ENCODE measurements around the gene TSPAN31. TPM values are rescaled to one million over a fixed set of nuclear protein-coding genes. Genes with fewer than 3 reads are reported as not detected.
"Not testable (repeated sequence)": the region's sequence is repeated elsewhere in the genome, so short reads cannot be mapped to it uniquely, and the experiment has no call there.

The TSPAN31 gene
- total RNA-seq, 1 donor, result 7.9 TPM

- Histone ChIP-seq H3K4me1 (ENCODE audit: insufficient read depth, low read length) (peaks cover 4% of the 10 kb centered on the region), H3K27me3 (ENCODE audit: insufficient read depth, low read length) (no peaks in the 10 kb centered on the region), H3K9me3 (ENCODE audit: low read depth, low read length) (no peaks in the 10 kb centered on the region), H3K4me3 (ENCODE audit: low read length) (no peak overlapping the region)
These were observed 26.0 kb upstream of the TSPAN31 start for GRCh38 chr12:57718641-57719528.

DNA sequence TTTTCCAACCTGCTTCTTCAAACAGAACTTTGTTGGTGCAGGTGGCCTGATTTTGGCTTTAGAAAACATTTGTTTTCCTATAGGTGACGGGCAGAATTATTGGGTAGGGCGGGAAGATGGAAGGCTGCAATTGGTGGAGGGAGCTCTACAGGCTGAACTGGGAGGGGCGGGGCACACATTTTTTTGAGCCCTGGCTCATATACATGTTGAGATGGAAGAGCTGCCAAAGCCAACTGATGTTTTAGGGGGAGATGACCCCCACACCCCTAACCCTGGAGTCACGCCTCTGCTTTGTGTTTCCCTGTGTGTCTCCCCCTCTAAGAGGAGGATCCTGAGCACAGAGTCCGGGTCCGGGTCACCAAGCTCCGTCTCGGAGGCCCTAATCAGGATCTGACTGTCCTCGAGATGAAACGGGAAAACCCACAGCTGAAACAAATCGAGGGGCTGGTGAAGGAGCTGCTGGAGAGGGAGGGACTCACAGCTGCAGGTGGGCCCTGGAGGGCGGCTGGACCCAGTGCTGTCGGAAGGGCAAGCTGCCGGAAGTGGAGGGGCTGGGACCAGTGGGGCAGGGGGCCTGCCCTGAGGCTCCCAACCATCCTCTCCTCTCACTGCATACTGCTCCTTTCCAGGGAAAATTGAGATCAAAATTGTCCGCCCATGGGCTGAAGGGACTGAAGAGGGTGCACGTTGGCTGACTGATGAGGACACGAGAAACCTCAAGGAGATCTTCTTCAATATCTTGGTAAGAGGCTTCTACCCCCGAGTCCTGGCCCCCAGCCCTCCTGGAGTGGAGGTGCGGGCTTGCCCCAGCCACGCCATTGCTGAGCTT is 24.8 kb upstream of the TSPAN31 start:
- no peaks in the 10 kb centered on the region for H3K27me3 ChIP-seq (ENCODE audit: insufficient read depth, low read length)
- H3K4me1 ChIP-seq (ENCODE audit: insufficient read depth, low read length), result peaks cover 4% of the 10 kb centered on the region
- H3K9me3 ChIP-seq (ENCODE audit: low read depth, low read length), result no peaks in the 10 kb centered on the region
- no peak overlapping the region for H3K4me3 ChIP-seq (ENCODE audit: low read length)

DNA sequence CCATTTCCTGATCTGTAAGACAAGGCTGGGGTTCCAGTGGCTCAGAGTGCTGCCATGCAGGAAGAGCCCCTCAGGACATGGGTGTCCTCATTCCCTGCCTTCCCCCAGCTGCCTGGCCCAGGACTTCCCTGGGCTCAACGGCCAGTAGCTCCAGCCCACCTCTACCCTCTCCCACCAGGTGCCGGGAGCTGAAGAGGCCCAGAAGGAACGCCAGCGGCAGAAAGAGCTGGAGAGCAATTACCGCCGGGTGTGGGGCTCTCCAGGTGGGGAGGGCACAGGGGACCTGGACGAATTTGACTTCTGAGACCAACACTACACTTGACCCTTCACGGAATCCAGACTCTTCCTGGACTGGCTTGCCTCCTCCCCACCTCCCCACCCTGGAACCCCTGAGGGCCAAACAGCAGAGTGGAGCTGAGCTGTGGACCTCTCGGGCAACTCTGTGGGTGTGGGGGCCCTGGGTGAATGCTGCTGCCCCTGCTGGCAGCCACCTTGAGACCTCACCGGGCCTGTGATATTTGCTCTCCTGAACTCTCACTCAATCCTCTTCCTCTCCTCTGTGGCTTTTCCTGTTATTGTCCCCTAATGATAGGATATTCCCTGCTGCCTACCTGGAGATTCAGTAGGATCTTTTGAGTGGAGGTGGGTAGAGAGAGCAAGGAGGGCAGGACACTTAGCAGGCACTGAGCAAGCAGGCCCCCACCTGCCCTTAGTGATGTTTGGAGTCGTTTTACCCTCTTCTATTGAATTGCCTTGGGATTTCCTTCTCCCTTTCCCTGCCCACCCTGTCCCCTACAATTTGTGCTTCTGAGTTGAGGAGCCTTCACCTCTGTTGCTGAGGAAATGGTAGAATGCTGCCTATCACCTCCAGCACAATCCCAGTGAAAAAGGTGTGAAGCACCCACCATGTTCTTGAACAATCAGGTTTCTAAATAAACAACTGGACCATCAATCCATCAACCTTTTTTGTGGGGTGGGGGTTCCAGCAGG is 23.9 kb upstream of the TSPAN31 start:
- Histone ChIP-seq H3K4me3 (ENCODE audit: low read length) (no peak overlapping the region), H3K27me3 (ENCODE audit: insufficient read depth, low read length) (no peaks in the 10 kb centered on the region), H3K9me3 (ENCODE audit: low read depth, low read length) (no peaks in the 10 kb centered on the region), H3K4me1 (ENCODE audit: insufficient read depth, low read length) (peaks cover 2% of the 10 kb centered on the region)

- H3K9me3 ChIP-seq (ENCODE audit: low read depth, low read length); H3K4me3 ChIP-seq (ENCODE audit: low read length); H3K4me1 ChIP-seq (ENCODE audit: insufficient read depth, low read length); H3K27me3 ChIP-seq (ENCODE audit: insufficient read depth, low read length): not testable (repeated sequence)
These were observed 22.8 kb upstream of the TSPAN31 start for GRCh38 chr12:57721846-57722608.

- no peaks in the 10 kb centered on the region for H3K27me3 ChIP-seq (ENCODE audit: insufficient read depth, low read length)
- H3K9me3 ChIP-seq (ENCODE audit: low read depth, low read length), result no peaks in the 10 kb centered on the region
- H3K4me3 ChIP-seq (ENCODE audit: low read length), result no peak overlapping the region
- H3K4me1 ChIP-seq (ENCODE audit: insufficient read depth, low read length), result no peaks in the 10 kb centered on the region
These were observed 21.9 kb upstream of the TSPAN31 start for GRCh38 chr12:57722716-57723629.

DNA sequence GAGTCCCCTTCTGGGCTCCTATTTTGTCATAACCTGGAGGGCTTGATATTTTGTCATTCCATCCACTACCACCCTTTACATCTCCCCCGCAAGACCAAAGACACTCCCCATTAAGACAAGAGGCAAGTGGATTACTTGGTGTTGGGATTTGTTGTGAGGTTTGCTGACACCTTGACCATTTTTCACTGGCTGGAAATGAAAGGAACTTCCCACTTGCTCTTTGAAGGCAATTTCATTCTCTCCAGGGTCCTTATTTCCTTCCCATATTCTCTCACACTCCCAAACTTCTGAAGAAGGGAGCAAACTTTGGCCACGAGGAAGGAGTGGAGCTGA is 21.2 kb upstream of the TSPAN31 start:
- Histone ChIP-seq H3K9me3 (ENCODE audit: low read depth, low read length) (no peaks in the 10 kb centered on the region), H3K27me3 (ENCODE audit: insufficient read depth, low read length) (no peaks in the 10 kb centered on the region), H3K4me1 (ENCODE audit: insufficient read depth, low read length) (no peaks in the 10 kb centered on the region), H3K4me3 (ENCODE audit: low read length) (no peak overlapping the region)

GRCh38 chr12:57724003-57724935 is 20.6 kb upstream of the TSPAN31 start:
- Histone ChIP-seq H3K9me3 (ENCODE audit: low read depth, low read length) (no peaks in the 10 kb centered on the region), H3K27me3 (ENCODE audit: insufficient read depth, low read length) (no peaks in the 10 kb centered on the region), H3K4me3 (ENCODE audit: low read length) (no peak overlapping the region), H3K4me1 (ENCODE audit: insufficient read depth, low read length) (no peaks in the 10 kb centered on the region)

- no peaks in the 10 kb centered on the region for H3K4me1 ChIP-seq (ENCODE audit: insufficient read depth, low read length)
- H3K4me3 ChIP-seq (ENCODE audit: low read length), result no peak overlapping the region
- no peaks in the 10 kb centered on the region for H3K9me3 ChIP-seq (ENCODE audit: low read depth, low read length)
- no peaks in the 10 kb centered on the region for H3K27me3 ChIP-seq (ENCODE audit: insufficient read depth, low read length)
These were observed 19.7 kb upstream of the TSPAN31 start for GRCh38 chr12:57724936-57725740.

GRCh38 chr12:57725851-57726150 is 19.0 kb upstream of the TSPAN31 start:
- H3K9me3 ChIP-seq (ENCODE audit: low read depth, low read length), result no peaks in the 10 kb centered on the region
- no peaks in the 10 kb centered on the region for H3K4me1 ChIP-seq (ENCODE audit: insufficient read depth, low read length)
- H3K4me3 ChIP-seq (ENCODE audit: low read length), result no peak overlapping the region
- no peaks in the 10 kb centered on the region for H3K27me3 ChIP-seq (ENCODE audit: insufficient read depth, low read length)

DNA sequence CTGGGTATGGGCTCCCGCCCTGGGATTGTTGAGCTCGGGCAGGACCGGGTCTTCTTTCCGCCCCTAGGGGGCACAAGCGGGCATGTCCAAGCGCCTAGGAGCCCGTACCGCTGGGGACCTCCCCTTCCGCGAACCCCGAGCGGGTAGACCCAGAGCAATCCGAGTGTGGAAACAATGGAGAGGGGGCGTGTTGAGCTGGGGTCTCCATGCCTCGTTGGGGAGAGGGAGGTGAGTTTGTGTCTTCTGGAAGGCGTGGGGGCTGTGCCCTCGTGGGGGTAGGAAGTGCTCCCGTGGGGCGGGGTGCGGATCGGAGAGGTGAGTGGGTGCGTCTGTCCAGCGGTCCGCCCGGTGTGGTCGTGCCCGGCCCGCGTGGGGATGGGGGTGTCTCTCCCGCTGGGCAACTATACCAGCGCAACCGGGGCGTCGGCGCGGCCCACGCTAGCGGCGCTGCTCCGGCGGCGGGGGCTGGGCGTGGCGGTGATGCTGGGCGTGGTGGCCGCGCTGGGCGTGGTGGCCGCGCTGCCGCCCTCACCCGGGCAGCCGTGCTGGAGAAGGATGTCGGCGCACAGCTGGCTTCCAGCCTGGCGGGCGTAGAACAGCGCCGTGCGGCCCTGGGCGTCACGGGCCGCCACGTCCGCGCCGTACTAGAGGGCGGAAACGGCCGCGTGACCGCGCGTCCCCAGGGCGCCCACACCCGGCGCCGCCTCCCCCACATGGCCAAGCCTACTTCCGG is 18.5 kb upstream of the TSPAN31 start:
- Histone ChIP-seq H3K9me3 (ENCODE audit: low read depth, low read length) (no peaks in the 10 kb centered on the region), H3K4me3 (ENCODE audit: low read length) (no peak overlapping the region), H3K4me1 (ENCODE audit: insufficient read depth, low read length) (no peaks in the 10 kb centered on the region), H3K27me3 (ENCODE audit: insufficient read depth, low read length) (no peaks in the 10 kb centered on the region)

DNA sequence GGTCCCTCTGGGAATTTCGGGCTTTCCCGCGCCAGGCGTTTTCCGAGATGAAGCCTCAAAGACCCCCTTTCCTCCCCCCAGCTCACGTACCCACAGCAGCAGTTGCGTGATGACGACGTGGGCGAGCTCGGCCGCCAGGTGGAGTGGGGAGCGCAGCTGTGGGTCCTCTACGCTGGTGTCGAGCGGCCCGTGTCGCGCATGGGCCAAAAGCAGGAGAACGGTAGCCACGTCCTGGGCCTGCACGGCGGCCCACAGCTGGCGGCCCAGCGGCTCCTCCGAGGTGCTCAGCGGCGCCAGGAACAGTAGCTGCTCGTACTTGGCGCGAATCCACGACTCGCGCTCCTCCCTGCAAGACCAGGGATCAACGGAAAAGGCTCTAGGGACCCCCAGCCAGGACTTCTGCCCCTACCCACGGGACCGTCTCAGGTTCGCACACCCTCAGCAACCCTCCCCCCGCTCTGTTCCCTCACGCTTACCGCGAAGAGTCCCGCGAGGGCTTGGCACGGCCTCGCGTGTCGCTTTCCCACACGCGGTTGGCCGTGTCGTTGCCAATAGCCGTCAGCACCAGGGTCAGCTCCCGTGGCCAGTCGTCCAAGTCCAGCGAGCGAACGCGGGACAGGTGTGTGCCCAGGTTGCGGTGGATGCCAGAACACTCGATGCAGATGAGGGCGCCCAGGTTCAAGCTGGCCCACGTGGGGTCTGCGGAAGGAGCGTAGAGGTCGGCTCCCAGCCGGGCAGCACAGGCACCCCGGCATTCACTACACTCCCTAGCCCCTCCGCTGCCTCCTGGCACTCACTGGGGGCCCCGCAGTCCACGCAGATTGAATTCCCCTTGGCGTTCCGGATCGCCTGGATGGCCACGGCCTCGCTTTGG is 17.7 kb upstream of the TSPAN31 start:
- Histone ChIP-seq H3K4me1 (ENCODE audit: insufficient read depth, low read length) (no peaks in the 10 kb centered on the region), H3K4me3 (ENCODE audit: low read length) (no peak overlapping the region), H3K27me3 (ENCODE audit: insufficient read depth, low read length) (no peaks in the 10 kb centered on the region), H3K9me3 (ENCODE audit: low read depth, low read length) (no peaks in the 10 kb centered on the region)

All from mononuclear cell (primary cell).